B cell (primary cell): ENCODE measurements around the gene PPP2R2D. TPM values are rescaled to one million over a fixed set of nuclear protein-coding genes. Genes with fewer than 3 reads are reported as not detected.

ENCODE experiments used
- ATAC-seq: fragments of 200-7000 bp; cut with Tn5 transposase; one replicate; pipeline ENCODE4 v1.10.0; 2021; ENCODE audit warnings: low read depth, mild to moderate bottlenecking, moderate number of reproducible peaks, moderate library complexity
- CTCF ChIA-PET: fragments of 350-600 bp; sonication (Branson Sonifier 250); formaldehyde crosslinking; loops from one replicate; lab custom pipeline; 2021; ENCODE audit warnings: antibody characterized with exemption, inconsistent platforms; lab: Charles Lee
- POLR2A ChIA-PET: fragments of 350-600 bp; sonication (Branson Sonifier 250); formaldehyde crosslinking; loops from one replicate; lab custom pipeline; 2021; ENCODE audit warnings: antibody characterized with exemption; lab: Charles Lee
- DNase-seq: peaks from one replicate; pipeline ENCODE4 v3.0.0; 2013
- H2AFZ ChIP-seq: 2 replicates; pipeline ENCODE4 v1.6.1; 2012; ENCODE audit warnings: mild to moderate bottlenecking, low read depth, low read length; ENCODE audit not compliant: insufficient read depth, poor library complexity, severe bottlenecking
- H3K27ac ChIP-seq, 2 donors: 1 replicate in 1 of 2; 2 replicates in 1 of 2; pipeline ENCODE4 v1.5.1; 2012 to 2013; ENCODE audit warnings: low read length in 2 of 2, mild to moderate bottlenecking in 2 of 2, moderate library complexity in 1 of 2
- H3K27me3 ChIP-seq, 4 experiments: fragments of 200-600 bp in 1 of 4; sonication (generic) in 1 of 4; replicated peaks in 1 of 4; 1 replicate in 2 of 4; 2 replicates in 2 of 4; pipeline versions ENCODE4 v1.6.1 to v1.7.0; 2013 to 2016; ENCODE audit warnings: low read length in 3 of 4, mild to moderate bottlenecking in 2 of 4, mixed read lengths in 1 of 4, moderate library complexity in 1 of 4; ENCODE audit not compliant: insufficient read depth in 4 of 4, control insufficient read depth in 3 of 4; ENCODE audit errors: control extremely low read depth in 1 of 4
- H3K36me3 ChIP-seq, 2 experiments: replicated peaks in 1 of 2; 1 replicate in 1 of 2; 2 replicates in 1 of 2; pipeline versions ENCODE4 v1.6.1 to v1.7.1; 2013; ENCODE audit warnings: low read length in 1 of 2; ENCODE audit not compliant: insufficient read depth in 2 of 2, control insufficient read depth in 1 of 2; ENCODE audit errors: control extremely low read depth in 1 of 2, extremely low read depth in 1 of 2
- H3K4me1 ChIP-seq, 2 donors: fragments of 200-600 bp in 1 of 2; sonication (generic) in 1 of 2; 1 replicate in 1 of 2; 2 replicates in 1 of 2; pipeline versions ENCODE4 v1.5.1 to v1.6.1; 2013 to 2017; ENCODE audit warnings: low read length in 2 of 2; ENCODE audit not compliant: control insufficient read depth in 2 of 2, insufficient read depth in 2 of 2
- H3K4me2 ChIP-seq: replicated peaks from 2 replicates; pipeline ENCODE3; 2012; ENCODE audit warnings: mild to moderate bottlenecking, low read depth, low read length; ENCODE audit not compliant: poor library complexity, severe bottlenecking
- H3K4me3 ChIP-seq, 5 experiments: fragments of 200-600 bp in 1 of 5; sonication (generic) in 1 of 5; 1 replicate in 3 of 5; 2 replicates in 2 of 5; pipeline versions ENCODE4 v1.5.1 to v1.7.0; 2011 to 2016; ENCODE audit warnings: low read length in 4 of 5, mild to moderate bottlenecking in 4 of 5, low read depth in 2 of 5, control low read depth in 1 of 5, moderate library complexity in 1 of 5; ENCODE audit not compliant: insufficient read depth in 1 of 5; ENCODE audit errors: control extremely low read depth in 1 of 5, extremely low read depth in 1 of 5
- H3K79me2 ChIP-seq: fragments of 200-600 bp; sonication (generic); one replicate; pipeline ENCODE4 v1.6.0; 2016; ENCODE audit warnings: low read length; ENCODE audit not compliant: control insufficient read depth, insufficient read depth
- H3K9ac ChIP-seq: fragments of 200-600 bp; sonication (generic); 2 replicates; pipeline ENCODE4 v1.6.1; 2017; ENCODE audit warnings: mild to moderate bottlenecking, low read length, moderate library complexity
- H3K9me3 ChIP-seq, 3 donors: one replicate each; pipeline versions ENCODE4 v1.6.1 to v1.7.1; 2013; ENCODE audit warnings: low read length in 2 of 3; ENCODE audit not compliant: control insufficient read depth in 2 of 3, insufficient read depth in 1 of 3; ENCODE audit errors: control extremely low read depth in 1 of 3
- H4K20me1 ChIP-seq: 2 replicates; pipeline ENCODE4 v1.6.0; 2012; ENCODE audit warnings: mild to moderate bottlenecking, low read length; ENCODE audit not compliant: insufficient read depth, control insufficient read depth, poor library complexity, severe bottlenecking
- H3K27ac Mint-ChIP-seq: one replicate; pipeline ENCODE4 v1.8.0; 2021; ENCODE audit warnings: mixed read lengths
- H3K27me3 Mint-ChIP-seq: one replicate; pipeline ENCODE4 v1.8.0; 2021; ENCODE audit warnings: mixed read lengths
- H3K4me1 Mint-ChIP-seq: one replicate; pipeline ENCODE4 v1.8.0; 2021; ENCODE audit warnings: mixed read lengths
- H3K4me3 Mint-ChIP-seq: one replicate; pipeline ENCODE4 v1.8.0; 2021; ENCODE audit warnings: mixed read lengths
- H3K9me3 Mint-ChIP-seq: one replicate; pipeline ENCODE4 v1.8.0; 2022; ENCODE audit warnings: mixed read lengths; ENCODE audit not compliant: insufficient read depth
- EZH2 ChIP-seq: IDR thresholded peaks from 2 replicates; pipeline ENCODE4 v1.6.1; 2012; ENCODE audit warnings: borderline replicate concordance, low read depth, mild to moderate bottlenecking, moderate library complexity, low read length; ENCODE audit not compliant: insufficient read depth, poor library complexity, severe bottlenecking
- WGBS: methylation state at CpG from one replicate; pipeline ENCODE4 v1.1.5; 2013; ENCODE audit warnings: missing lambda C conversion rate; ENCODE audit not compliant: insufficient coverage; 5-methylcytosine and 5-hydroxymethylcytosine counted together
- intact Hi-C: fragments of 100-400 bp; cut with micrococcal nuclease; formaldehyde crosslinking; loops from one replicate; pipeline ENCODE4 v1.10.0; 2022
- polyA plus RNA-seq: library from polyadenylated mRNA; depleted of rRNA; stranded (reverse); fragments of >200 nt; gene quantifications from 2 replicates; pipeline ENCODE4 v1.2.3, GENCODE V29; 2012
- total RNA-seq, 2 donors: library from RNA; stranded (reverse); fragments of 120-200 nt in 1 of 2; gene quantifications; 1 replicate in 1 of 2; 2 replicates in 1 of 2; pipeline versions ENCODE4 v1.2.3 to v1.2.4, GENCODE V29; 2013 to 2022
- TF ChIP-seq, protein P1 (sequence below): fragments of 200-600 bp; IDR thresholded peaks from one replicate; pipeline ENCODE4 v1.8.0; 2022; ENCODE audit warnings: antibody characterized with exemption, mild to moderate bottlenecking

PPP2R2D gene
- total and polyA plus RNA-seq, 2 donors (not counting 1 experiment from before 2014, with no cell fraction given) = 25.8 to 45.6 TPM

DNA sequence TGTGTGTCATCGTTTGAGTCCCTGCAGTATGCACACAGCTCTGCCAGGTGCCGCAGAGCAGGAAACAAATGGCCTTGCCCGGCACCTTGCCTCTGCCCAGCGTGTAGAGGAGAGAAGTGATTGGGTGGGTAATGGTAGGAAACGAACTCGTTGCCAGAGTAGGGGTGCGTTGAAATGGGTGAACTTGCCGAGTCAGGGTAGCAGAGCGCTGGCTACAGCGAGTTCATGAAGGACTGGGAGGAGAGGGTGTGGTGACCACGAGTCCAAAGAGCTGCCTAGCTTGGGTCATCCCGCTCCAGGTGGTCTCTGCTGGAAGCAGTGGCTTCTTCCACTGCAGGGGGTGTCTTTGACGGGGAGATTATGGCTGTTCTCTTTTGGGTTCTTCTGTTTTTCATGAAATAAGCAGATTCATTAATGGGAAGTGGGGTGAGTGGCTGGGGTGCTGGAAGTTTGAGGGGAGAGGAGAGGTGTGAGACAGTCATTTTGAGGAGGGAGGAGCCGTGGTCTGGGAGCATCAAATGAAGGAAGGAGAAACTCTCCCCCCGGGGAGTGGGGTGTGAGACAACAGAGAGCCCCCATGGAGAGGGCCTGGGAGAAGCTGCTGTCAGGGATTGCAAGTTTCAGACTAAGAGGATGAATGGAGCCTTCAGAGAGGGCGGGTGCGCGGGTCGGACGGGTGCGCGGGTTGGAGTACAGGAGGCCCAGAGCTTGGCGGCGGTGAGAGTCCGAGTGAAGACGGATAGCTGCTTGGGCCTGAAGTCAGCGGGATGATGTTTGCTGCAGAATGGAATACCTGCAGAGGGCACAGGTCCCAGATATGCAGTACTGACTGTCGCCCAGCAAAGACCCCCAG, 26.2 kb downstream of the PPP2R2D start:
- TF ChIP-seq EZH2 = no peak
- TF ChIP-seq, protein P1, sequence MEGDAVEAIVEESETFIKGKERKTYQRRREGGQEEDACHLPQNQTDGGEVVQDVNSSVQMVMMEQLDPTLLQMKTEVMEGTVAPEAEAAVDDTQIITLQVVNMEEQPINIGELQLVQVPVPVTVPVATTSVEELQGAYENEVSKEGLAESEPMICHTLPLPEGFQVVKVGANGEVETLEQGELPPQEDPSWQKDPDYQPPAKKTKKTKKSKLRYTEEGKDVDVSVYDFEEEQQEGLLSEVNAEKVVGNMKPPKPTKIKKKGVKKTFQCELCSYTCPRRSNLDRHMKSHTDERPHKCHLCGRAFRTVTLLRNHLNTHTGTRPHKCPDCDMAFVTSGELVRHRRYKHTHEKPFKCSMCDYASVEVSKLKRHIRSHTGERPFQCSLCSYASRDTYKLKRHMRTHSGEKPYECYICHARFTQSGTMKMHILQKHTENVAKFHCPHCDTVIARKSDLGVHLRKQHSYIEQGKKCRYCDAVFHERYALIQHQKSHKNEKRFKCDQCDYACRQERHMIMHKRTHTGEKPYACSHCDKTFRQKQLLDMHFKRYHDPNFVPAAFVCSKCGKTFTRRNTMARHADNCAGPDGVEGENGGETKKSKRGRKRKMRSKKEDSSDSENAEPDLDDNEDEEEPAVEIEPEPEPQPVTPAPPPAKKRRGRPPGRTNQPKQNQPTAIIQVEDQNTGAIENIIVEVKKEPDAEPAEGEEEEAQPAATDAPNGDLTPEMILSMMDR = no peak
- peaks cover 19 to 24% of the 10 kb centered on the region in 2 donors for H3K4me1 ChIP-seq
- DNase-seq (no peak), ATAC-seq (no peak)
- intact Hi-C loops = no loop called here
- H3K79me2 ChIP-seq = peaks cover 91% of the 10 kb centered on the region
- Mint-ChIP-seq H3K27me3 (no peaks in the 10 kb centered on the region), H3K4me3 (no peak overlapping the region), H3K27ac (peak overlapping the region; percentile 3), H3K4me1 (peaks cover 69% of the 10 kb centered on the region), H3K9me3 (peaks cover 4% of the 10 kb centered on the region)
- ChIA-PET CTCF (no interaction called here), POLR2A (no interaction called here)
- H3K27me3 ChIP-seq = no peaks in the 10 kb centered on the region
- H2AFZ ChIP-seq = no peak overlapping the region
- no peak overlapping the region for H3K27ac ChIP-seq
- peaks cover 0 to 18% (median 10%) of the 10 kb centered on the region in 3 donors for H3K9me3 ChIP-seq
- H3K36me3 ChIP-seq = peaks cover 0 to 4% of the 10 kb centered on the region in 2 experiments
- WGBS = 98% methylated on average over 27 of the region's 28 CpGs
- H3K9ac ChIP-seq = no peak overlapping the region
- no peak overlapping the region for H3K4me3 ChIP-seq
- H3K4me2 ChIP-seq = no peak overlapping the region
- peaks cover 87% of the 10 kb centered on the region for H4K20me1 ChIP-seq
